HAP-1 (cell line): ENCODE results near the gene KIAA0930.
A peak's percentile ranks its signal among the peaks of the same experiment; 100 is the strongest.
"Not testable (repeated sequence)": the region's sequence is repeated elsewhere in the genome, so short reads cannot be mapped to it uniquely, and the experiment has no call there.

Source experiments
- DNase-seq, 2 experiments: peaks; one replicate each; pipeline ENCODE4 v3.0.0-alpha.2; 2016 to 2020; ENCODE audit warnings: low spot score in 2 of 2
- H3K27me3 ChIP-seq: fragments of 250-450 bp; sonication (Bioruptor Pico); 2 replicates; pipeline ENCODE4 v1.5.1; 2020; ENCODE audit warnings: low read depth, mild to moderate bottlenecking, moderate library complexity
- H3K36me3 ChIP-seq: fragments of 250-450 bp; sonication (Bioruptor Pico); replicated peaks from 2 replicates; pipeline ENCODE4 v1.5.1; 2020; ENCODE audit warnings: mild to moderate bottlenecking
- H3K4me1 ChIP-seq: fragments of 250-450 bp; sonication (Bioruptor Pico); 2 replicates; pipeline ENCODE4 v1.5.1; 2020; ENCODE audit warnings: mild to moderate bottlenecking
- H3K4me3 ChIP-seq: fragments of 250-450 bp; sonication (Bioruptor Pico); 2 replicates; pipeline ENCODE4 v1.5.1; 2020; ENCODE audit warnings: mild to moderate bottlenecking, moderate library complexity
- H3K9me3 ChIP-seq: fragments of 250-450 bp; sonication (Bioruptor Pico); 2 replicates; pipeline ENCODE4 v1.5.1; 2020; ENCODE audit warnings: mild to moderate bottlenecking, moderate library complexity
- in situ Hi-C: fragments of 300-500 bp; cut with MboI; formaldehyde crosslinking; loops from 3 replicates; pipeline ENCODE4 v1.14.3; 2020; ENCODE audit warnings: low sequenced_read_pairs, inconsistent platforms, mixed read lengths

KIAA0930 gene

GRCh38 chr22:45270095-45271020 lies 29.7 kb upstream of the KIAA0930 start:
- in situ Hi-C loops, result no loop called here
- Histone ChIP-seq H3K9me3 (no peaks in the 10 kb centered on the region), H3K4me1 (peaks cover 14% of the 10 kb centered on the region), H3K27me3 (no peaks in the 10 kb centered on the region), H3K36me3 (no peaks in the 10 kb centered on the region), H3K4me3 (no peak overlapping the region)
- no peak for DNase-seq

- Histone ChIP-seq H3K27me3 (no peaks in the 10 kb centered on the region), H3K36me3 (no peaks in the 10 kb centered on the region), H3K9me3 (no peaks in the 10 kb centered on the region), H3K4me1 (peaks cover 14% of the 10 kb centered on the region), H3K4me3 (peak overlapping the region; percentile 34)
- in situ Hi-C loops, result loop anchor here (5.0 to 10.0 kb wide), 2 partner anchors 288 to 696 kb away; no protein-coding TSS in a partner anchor
- peak; percentile 58 to 88 for DNase-seq
Observed at GRCh38 chr22:45268958-45269844, 28.5 kb upstream of the KIAA0930 start.

- Histone ChIP-seq H3K36me3 (no peaks in the 10 kb centered on the region), H3K4me1 (peaks cover 14% of the 10 kb centered on the region), H3K9me3 (no peaks in the 10 kb centered on the region), H3K4me3 (peak overlapping the region; percentile 33), H3K27me3 (no peaks in the 10 kb centered on the region)
- DNase-seq, result peak; percentile 41 to 81
- in situ Hi-C loops, result loop anchor here (5.0 to 10.0 kb wide), 2 partner anchors 289 to 696 kb away; no protein-coding TSS in a partner anchor
Observed at GRCh38 chr22:45268167-45268957, 27.7 kb upstream of the KIAA0930 start.

- peaks cover 6% of the 10 kb centered on the region for H3K4me1 ChIP-seq
- in situ Hi-C loops, result loop anchor here (5.0 to 10.0 kb wide), 2 partner anchors 292 to 699 kb away; no protein-coding TSS in a partner anchor
Observed at GRCh38 chr22:45265535-45265934, 24.8 kb upstream of the KIAA0930 start.

GRCh38 chr22:45263463-45264269 lies 23.0 kb upstream of the KIAA0930 start:
- peak; percentile 37 to 72 for DNase-seq
- Histone ChIP-seq H3K9me3 (no peaks in the 10 kb centered on the region), H3K36me3 (no peaks in the 10 kb centered on the region), H3K27me3 (no peaks in the 10 kb centered on the region), H3K4me1 (no peaks in the 10 kb centered on the region), H3K4me3 (no peak overlapping the region)
- in situ Hi-C loops, result loop anchor here (10.0 kb wide), 1 partner anchor 701 kb away; no protein-coding TSS in a partner anchor

More at GRCh38 chr22:45265535-45265934, 24.8 kb upstream of the KIAA0930 start:
- H3K36me3 ChIP-seq, result no peaks in the 10 kb centered on the region
- DNase-seq, result no peak
- no peak overlapping the region for H3K4me3 ChIP-seq
- no peaks in the 10 kb centered on the region for H3K9me3 ChIP-seq
- H3K27me3 ChIP-seq, result no peaks in the 10 kb centered on the region

GRCh38 chr22:45262931-45263462 lies 22.3 kb upstream of the KIAA0930 start:
- H3K4me1 ChIP-seq, result no peaks in the 10 kb centered on the region
- H3K36me3 ChIP-seq, result no peaks in the 10 kb centered on the region
- DNase-seq, result no peak
- in situ Hi-C loops, result loop anchor here (10.0 kb wide), 1 partner anchor 702 kb away; no protein-coding TSS in a partner anchor
- no peaks in the 10 kb centered on the region for H3K9me3 ChIP-seq
- H3K27me3 ChIP-seq, result no peaks in the 10 kb centered on the region
- no peak overlapping the region for H3K4me3 ChIP-seq

- H3K9me3 ChIP-seq, result no peaks in the 10 kb centered on the region
- H3K4me1 ChIP-seq, result no peaks in the 10 kb centered on the region
- DNase-seq, result no peak
- no peaks in the 10 kb centered on the region for H3K27me3 ChIP-seq
- H3K36me3 ChIP-seq, result no peaks in the 10 kb centered on the region
- no peak overlapping the region for H3K4me3 ChIP-seq
- in situ Hi-C loops, result loop anchor here (10.0 kb wide), 1 partner anchor 702 kb away; no protein-coding TSS in a partner anchor
Observed at GRCh38 chr22:45262195-45262930, 21.7 kb upstream of the KIAA0930 start.

GRCh38 chr22:45261407-45262088 lies 20.9 kb upstream of the KIAA0930 start:
- Histone ChIP-seq H3K4me1 (no peaks in the 10 kb centered on the region), H3K27me3 (no peaks in the 10 kb centered on the region), H3K4me3 (no peak overlapping the region), H3K9me3 (no peaks in the 10 kb centered on the region), H3K36me3 (no peaks in the 10 kb centered on the region)
- in situ Hi-C loops, result loop anchor here (10.0 kb wide), 1 partner anchor 703 kb away; no protein-coding TSS in a partner anchor
- DNase-seq, result no peak

- H3K9me3 ChIP-seq, H3K4me1 ChIP-seq, DNase-seq, H3K36me3 ChIP-seq, H3K27me3 ChIP-seq, H3K4me3 ChIP-seq: not testable (repeated sequence)
- in situ Hi-C loops, result loop anchor here (10.0 kb wide), 1 partner anchor 704 kb away; no protein-coding TSS in a partner anchor
Observed at GRCh38 chr22:45260395-45260759, 19.7 kb upstream of the KIAA0930 start.

- no peak overlapping the region for H3K4me3 ChIP-seq
- no peaks in the 10 kb centered on the region for H3K27me3 ChIP-seq
- no peaks in the 10 kb centered on the region for H3K4me1 ChIP-seq
- DNase-seq, result no peak
- in situ Hi-C loops, result loop anchor here (10.0 kb wide), 1 partner anchor 705 kb away; no protein-coding TSS in a partner anchor
- H3K9me3 ChIP-seq, result no peaks in the 10 kb centered on the region
- H3K36me3 ChIP-seq, result no peaks in the 10 kb centered on the region
Observed at GRCh38 chr22:45259754-45260394, 19.2 kb upstream of the KIAA0930 start.

GRCh38 chr22:45257941-45258340 lies 17.2 kb upstream of the KIAA0930 start:
- in situ Hi-C loops, H3K36me3 ChIP-seq, H3K4me1 ChIP-seq, H3K9me3 ChIP-seq, DNase-seq, H3K27me3 ChIP-seq, H3K4me3 ChIP-seq: not testable (repeated sequence)
